HEK293T (cell line): ENCODE data around the gene B4GALT5.

Experiments
- ARNT ChIP-seq: fragments of 450-650 bp; IDR thresholded peaks from 2 replicates; pipeline ENCODE4 v1.6.1; 2017; ENCODE audit warnings: mild to moderate bottlenecking
- FOXK2 ChIP-seq: fragments of 450-650 bp; IDR thresholded peaks from 2 replicates; pipeline ENCODE4 v1.6.1; 2016; ENCODE audit warnings: mild to moderate bottlenecking
- FOXM1 ChIP-seq: fragments of 450-650 bp; IDR thresholded peaks from 2 replicates; pipeline ENCODE4 v1.6.1; 2017; ENCODE audit warnings: mild to moderate bottlenecking, borderline replicate concordance
- TF ChIP-seq, protein P1 (sequence below): fragments of 450-650 bp; IDR thresholded peaks from 2 replicates; pipeline ENCODE4 v1.6.1; 2016

DNA sequence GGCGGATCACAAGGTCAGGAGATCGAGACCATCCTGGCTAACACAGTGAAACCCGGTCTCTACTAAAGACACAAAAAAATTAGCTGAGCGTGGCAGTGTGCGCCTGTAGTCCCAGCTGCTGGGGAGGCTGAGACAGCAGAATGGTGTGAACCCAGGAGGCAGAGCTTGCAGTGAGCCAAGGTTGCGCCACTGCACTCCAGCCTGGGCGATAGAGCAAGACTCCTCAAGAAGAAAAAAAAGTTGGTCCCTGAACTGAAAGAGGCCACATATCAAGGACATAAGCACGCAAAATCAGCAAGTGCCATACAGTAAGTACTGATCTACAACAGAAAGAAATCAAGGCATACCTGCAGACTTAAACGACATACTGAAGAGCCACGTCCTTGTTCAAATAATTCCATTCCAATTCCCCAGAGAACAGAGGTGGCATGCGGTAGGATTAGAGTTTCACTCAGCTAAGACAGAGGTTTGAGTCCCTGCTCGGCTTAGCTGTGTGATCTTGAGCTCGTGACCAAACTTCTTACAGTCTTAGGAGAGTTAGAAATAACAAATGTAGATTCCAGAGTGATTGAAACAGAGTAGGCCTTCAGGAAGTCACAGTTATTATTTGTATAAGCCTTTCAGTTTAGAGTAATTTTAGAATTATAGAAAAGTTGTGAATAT lies 29.2 kb downstream of the B4GALT5 start:
- TF ChIP-seq FOXK2 = no peak
- TF ChIP-seq, protein P1, sequence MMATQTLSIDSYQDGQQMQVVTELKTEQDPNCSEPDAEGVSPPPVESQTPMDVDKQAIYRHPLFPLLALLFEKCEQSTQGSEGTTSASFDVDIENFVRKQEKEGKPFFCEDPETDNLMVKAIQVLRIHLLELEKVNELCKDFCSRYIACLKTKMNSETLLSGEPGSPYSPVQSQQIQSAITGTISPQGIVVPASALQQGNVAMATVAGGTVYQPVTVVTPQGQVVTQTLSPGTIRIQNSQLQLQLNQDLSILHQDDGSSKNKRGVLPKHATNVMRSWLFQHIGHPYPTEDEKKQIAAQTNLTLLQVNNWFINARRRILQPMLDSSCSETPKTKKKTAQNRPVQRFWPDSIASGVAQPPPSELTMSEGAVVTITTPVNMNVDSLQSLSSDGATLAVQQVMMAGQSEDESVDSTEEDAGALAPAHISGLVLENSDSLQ = no peak
- TF ChIP-seq FOXM1 = no peak
- TF ChIP-seq ARNT = no peak
